B cell (primary cell): ENCODE measurements around the gene PTPRG. TPM values are rescaled to one million over a fixed set of nuclear protein-coding genes. Genes with fewer than 3 reads are reported as not detected.

Experiments
- ATAC-seq: fragments of 200-7000 bp; cut with Tn5 transposase; one replicate; pipeline ENCODE4 v1.10.0; 2021; ENCODE audit warnings: low read depth, mild to moderate bottlenecking, moderate number of reproducible peaks, moderate library complexity
- CTCF ChIA-PET: fragments of 350-600 bp; sonication (Branson Sonifier 250); formaldehyde crosslinking; loops from one replicate; lab custom pipeline; 2021; ENCODE audit warnings: antibody characterized with exemption, inconsistent platforms; lab: Charles Lee
- POLR2A ChIA-PET: fragments of 350-600 bp; sonication (Branson Sonifier 250); formaldehyde crosslinking; loops from one replicate; lab custom pipeline; 2021; ENCODE audit warnings: antibody characterized with exemption; lab: Charles Lee
- DNase-seq: peaks from one replicate; pipeline ENCODE4 v3.0.0; 2013
- H2AFZ ChIP-seq: 2 replicates; pipeline ENCODE4 v1.6.1; 2012; ENCODE audit warnings: mild to moderate bottlenecking, low read depth, low read length; ENCODE audit not compliant: insufficient read depth, poor library complexity, severe bottlenecking
- H3K27ac ChIP-seq, 2 donors: 1 replicate in 1 of 2; 2 replicates in 1 of 2; pipeline ENCODE4 v1.5.1; 2012 to 2013; ENCODE audit warnings: low read length in 2 of 2, mild to moderate bottlenecking in 2 of 2, moderate library complexity in 1 of 2
- H3K27me3 ChIP-seq, 4 experiments: fragments of 200-600 bp in 1 of 4; sonication (generic) in 1 of 4; replicated peaks in 1 of 4; 1 replicate in 2 of 4; 2 replicates in 2 of 4; pipeline versions ENCODE4 v1.6.1 to v1.7.0; 2013 to 2016; ENCODE audit warnings: low read length in 3 of 4, mild to moderate bottlenecking in 2 of 4, mixed read lengths in 1 of 4, moderate library complexity in 1 of 4; ENCODE audit not compliant: insufficient read depth in 4 of 4, control insufficient read depth in 3 of 4; ENCODE audit errors: control extremely low read depth in 1 of 4
- H3K36me3 ChIP-seq, 2 experiments: replicated peaks in 1 of 2; 1 replicate in 1 of 2; 2 replicates in 1 of 2; pipeline versions ENCODE4 v1.6.1 to v1.7.1; 2013; ENCODE audit warnings: low read length in 1 of 2; ENCODE audit not compliant: insufficient read depth in 2 of 2, control insufficient read depth in 1 of 2; ENCODE audit errors: control extremely low read depth in 1 of 2, extremely low read depth in 1 of 2
- H3K4me1 ChIP-seq, 2 donors: fragments of 200-600 bp in 1 of 2; sonication (generic) in 1 of 2; 1 replicate in 1 of 2; 2 replicates in 1 of 2; pipeline versions ENCODE4 v1.5.1 to v1.6.1; 2013 to 2017; ENCODE audit warnings: low read length in 2 of 2; ENCODE audit not compliant: control insufficient read depth in 2 of 2, insufficient read depth in 2 of 2
- H3K4me2 ChIP-seq: replicated peaks from 2 replicates; pipeline ENCODE3; 2012; ENCODE audit warnings: mild to moderate bottlenecking, low read depth, low read length; ENCODE audit not compliant: poor library complexity, severe bottlenecking
- H3K4me3 ChIP-seq, 5 experiments: fragments of 200-600 bp in 1 of 5; sonication (generic) in 1 of 5; 1 replicate in 3 of 5; 2 replicates in 2 of 5; pipeline versions ENCODE4 v1.5.1 to v1.7.0; 2011 to 2016; ENCODE audit warnings: low read length in 4 of 5, mild to moderate bottlenecking in 4 of 5, low read depth in 2 of 5, control low read depth in 1 of 5, moderate library complexity in 1 of 5; ENCODE audit not compliant: insufficient read depth in 1 of 5; ENCODE audit errors: control extremely low read depth in 1 of 5, extremely low read depth in 1 of 5
- H3K79me2 ChIP-seq: fragments of 200-600 bp; sonication (generic); one replicate; pipeline ENCODE4 v1.6.0; 2016; ENCODE audit warnings: low read length; ENCODE audit not compliant: control insufficient read depth, insufficient read depth
- H3K9ac ChIP-seq: fragments of 200-600 bp; sonication (generic); 2 replicates; pipeline ENCODE4 v1.6.1; 2017; ENCODE audit warnings: mild to moderate bottlenecking, low read length, moderate library complexity
- H3K9me3 ChIP-seq, 3 donors: one replicate each; pipeline versions ENCODE4 v1.6.1 to v1.7.1; 2013; ENCODE audit warnings: low read length in 2 of 3; ENCODE audit not compliant: control insufficient read depth in 2 of 3, insufficient read depth in 1 of 3; ENCODE audit errors: control extremely low read depth in 1 of 3
- H4K20me1 ChIP-seq: 2 replicates; pipeline ENCODE4 v1.6.0; 2012; ENCODE audit warnings: mild to moderate bottlenecking, low read length; ENCODE audit not compliant: insufficient read depth, control insufficient read depth, poor library complexity, severe bottlenecking
- H3K27ac Mint-ChIP-seq: one replicate; pipeline ENCODE4 v1.8.0; 2021; ENCODE audit warnings: mixed read lengths
- H3K27me3 Mint-ChIP-seq: one replicate; pipeline ENCODE4 v1.8.0; 2021; ENCODE audit warnings: mixed read lengths
- H3K4me1 Mint-ChIP-seq: one replicate; pipeline ENCODE4 v1.8.0; 2021; ENCODE audit warnings: mixed read lengths
- H3K4me3 Mint-ChIP-seq: one replicate; pipeline ENCODE4 v1.8.0; 2021; ENCODE audit warnings: mixed read lengths
- H3K9me3 Mint-ChIP-seq: one replicate; pipeline ENCODE4 v1.8.0; 2022; ENCODE audit warnings: mixed read lengths; ENCODE audit not compliant: insufficient read depth
- EZH2 ChIP-seq: IDR thresholded peaks from 2 replicates; pipeline ENCODE4 v1.6.1; 2012; ENCODE audit warnings: borderline replicate concordance, low read depth, mild to moderate bottlenecking, moderate library complexity, low read length; ENCODE audit not compliant: insufficient read depth, poor library complexity, severe bottlenecking
- WGBS: methylation state at CpG from one replicate; pipeline ENCODE4 v1.1.5; 2013; ENCODE audit warnings: missing lambda C conversion rate; ENCODE audit not compliant: insufficient coverage; 5-methylcytosine and 5-hydroxymethylcytosine counted together
- intact Hi-C: fragments of 100-400 bp; cut with micrococcal nuclease; formaldehyde crosslinking; loops from one replicate; pipeline ENCODE4 v1.10.0; 2022
- polyA plus RNA-seq: library from polyadenylated mRNA; depleted of rRNA; stranded (reverse); fragments of >200 nt; gene quantifications from 2 replicates; pipeline ENCODE4 v1.2.3, GENCODE V29; 2012
- total RNA-seq, 2 donors: library from RNA; stranded (reverse); fragments of 120-200 nt in 1 of 2; gene quantifications; 1 replicate in 1 of 2; 2 replicates in 1 of 2; pipeline versions ENCODE4 v1.2.3 to v1.2.4, GENCODE V29; 2013 to 2022
- TF ChIP-seq, protein P1 (sequence below): fragments of 200-600 bp; IDR thresholded peaks from one replicate; pipeline ENCODE4 v1.8.0; 2022; ENCODE audit warnings: antibody characterized with exemption, mild to moderate bottlenecking

PTPRG gene
- total and polyA plus RNA-seq, 2 donors (not counting 1 experiment from before 2014, with no cell fraction given), result 0.12 to 1.3 TPM

GRCh38 chr3:61780016-61780415, 218.6 kb downstream of the PTPRG start:
- WGBS, result no CpG with 5 or more reads among the region's 2 CpGs

DNA sequence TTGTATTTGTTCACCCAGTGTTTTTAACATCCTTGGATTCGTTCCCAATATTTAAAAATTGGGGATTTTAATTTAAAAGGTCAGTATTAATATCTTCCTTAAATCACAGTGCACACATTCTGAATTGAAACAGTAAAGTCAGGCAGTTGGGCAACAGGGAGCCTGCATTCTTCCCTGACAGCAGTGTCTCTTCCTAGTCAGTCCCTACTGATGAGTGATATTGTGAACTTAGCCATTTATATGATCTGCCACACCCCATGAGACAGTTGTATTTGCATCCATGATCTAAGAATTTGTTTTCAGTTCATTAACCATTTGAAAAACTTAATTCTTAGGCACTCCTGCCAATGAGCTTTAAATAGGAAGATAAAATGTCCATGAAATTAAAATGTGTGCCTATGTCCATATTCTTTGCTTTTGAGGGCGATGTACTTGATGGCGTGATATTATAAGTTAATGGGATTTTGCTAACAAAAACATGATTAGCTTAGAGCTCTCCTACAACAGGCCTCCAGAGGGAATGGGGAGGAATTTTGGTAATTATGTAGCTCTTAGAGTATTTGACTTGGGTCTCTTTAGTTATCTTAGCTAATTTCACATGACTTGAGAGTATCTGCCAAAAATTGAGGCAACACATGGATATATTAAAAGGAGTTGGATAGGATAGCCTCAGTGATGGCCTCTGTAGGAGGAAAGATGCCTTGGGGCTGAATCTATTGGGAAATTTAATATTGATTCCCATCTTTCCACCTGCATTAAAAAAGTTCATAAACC, 219.3 kb downstream of the PTPRG start:
- H3K4me2 ChIP-seq, result no peak overlapping the region
- TF ChIP-seq, protein P1, sequence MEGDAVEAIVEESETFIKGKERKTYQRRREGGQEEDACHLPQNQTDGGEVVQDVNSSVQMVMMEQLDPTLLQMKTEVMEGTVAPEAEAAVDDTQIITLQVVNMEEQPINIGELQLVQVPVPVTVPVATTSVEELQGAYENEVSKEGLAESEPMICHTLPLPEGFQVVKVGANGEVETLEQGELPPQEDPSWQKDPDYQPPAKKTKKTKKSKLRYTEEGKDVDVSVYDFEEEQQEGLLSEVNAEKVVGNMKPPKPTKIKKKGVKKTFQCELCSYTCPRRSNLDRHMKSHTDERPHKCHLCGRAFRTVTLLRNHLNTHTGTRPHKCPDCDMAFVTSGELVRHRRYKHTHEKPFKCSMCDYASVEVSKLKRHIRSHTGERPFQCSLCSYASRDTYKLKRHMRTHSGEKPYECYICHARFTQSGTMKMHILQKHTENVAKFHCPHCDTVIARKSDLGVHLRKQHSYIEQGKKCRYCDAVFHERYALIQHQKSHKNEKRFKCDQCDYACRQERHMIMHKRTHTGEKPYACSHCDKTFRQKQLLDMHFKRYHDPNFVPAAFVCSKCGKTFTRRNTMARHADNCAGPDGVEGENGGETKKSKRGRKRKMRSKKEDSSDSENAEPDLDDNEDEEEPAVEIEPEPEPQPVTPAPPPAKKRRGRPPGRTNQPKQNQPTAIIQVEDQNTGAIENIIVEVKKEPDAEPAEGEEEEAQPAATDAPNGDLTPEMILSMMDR, result no peak
- no peak for TF ChIP-seq EZH2
- ChIA-PET CTCF (no interaction called here), POLR2A (no interaction called here)
- DNase-seq (no peak), ATAC-seq (no peak)
- WGBS, result no CpG with 5 or more reads among the region's 3 CpGs
- H3K27ac Mint-ChIP-seq, result no peak overlapping the region
- no peak overlapping the region for H3K4me3 Mint-ChIP-seq
- no peak overlapping the region for H2AFZ ChIP-seq
- no peaks in the 10 kb centered on the region for H3K9me3 Mint-ChIP-seq
- no peak overlapping the region for H3K9ac ChIP-seq
- no peaks in the 10 kb centered on the region for H3K4me1 Mint-ChIP-seq
- H3K79me2 ChIP-seq, result no peaks in the 10 kb centered on the region
- intact Hi-C loops, result no loop called here
- no peaks in the 10 kb centered on the region for H3K27me3 ChIP-seq
- H3K27me3 Mint-ChIP-seq, result no peaks in the 10 kb centered on the region
- no peaks in the 10 kb centered on the region for H3K4me1 ChIP-seq
- no peaks in the 10 kb centered on the region for H4K20me1 ChIP-seq
- H3K9me3 ChIP-seq, result peaks cover 0 to 5% (median 0%) of the 10 kb centered on the region in 3 donors
- H3K4me3 ChIP-seq, result no peak overlapping the region
- H3K36me3 ChIP-seq, result no peaks in the 10 kb centered on the region
- no peak overlapping the region for H3K27ac ChIP-seq

More at GRCh38 chr3:61780016-61780415, 218.6 kb downstream of the PTPRG start:
- no peak for TF ChIP-seq EZH2
- TF ChIP-seq, protein P1, result no peak
- Histone ChIP-seq H3K4me2 (no peak overlapping the region), H3K9me3 (peaks cover 0 to 5% (median 0%) of the 10 kb centered on the region in 3 donors), H3K79me2 (no peaks in the 10 kb centered on the region), H3K4me3 (no peak overlapping the region), H3K36me3 (no peaks in the 10 kb centered on the region), H3K27me3 (no peaks in the 10 kb centered on the region), H3K4me1 (no peaks in the 10 kb centered on the region), H4K20me1 (no peaks in the 10 kb centered on the region), H3K27ac (no peak overlapping the region), H2AFZ (no peak overlapping the region), H3K9ac (no peak overlapping the region)
- ChIA-PET CTCF (no interaction called here), POLR2A (no interaction called here)
- intact Hi-C loops, result no loop called here
- DNase-seq, result no peak
- Mint-ChIP-seq H3K4me1 (no peaks in the 10 kb centered on the region), H3K9me3 (no peaks in the 10 kb centered on the region), H3K27ac (no peak overlapping the region), H3K27me3 (no peaks in the 10 kb centered on the region), H3K4me3 (no peak overlapping the region)
- ATAC-seq, result no peak
